ENCODE results near the gene SPOPL.
"Not testable (repeated sequence)": the region's sequence is repeated elsewhere in the genome, so short reads cannot be mapped to it uniquely, and the experiment has no call there.

Gene SPOPL

DNA sequence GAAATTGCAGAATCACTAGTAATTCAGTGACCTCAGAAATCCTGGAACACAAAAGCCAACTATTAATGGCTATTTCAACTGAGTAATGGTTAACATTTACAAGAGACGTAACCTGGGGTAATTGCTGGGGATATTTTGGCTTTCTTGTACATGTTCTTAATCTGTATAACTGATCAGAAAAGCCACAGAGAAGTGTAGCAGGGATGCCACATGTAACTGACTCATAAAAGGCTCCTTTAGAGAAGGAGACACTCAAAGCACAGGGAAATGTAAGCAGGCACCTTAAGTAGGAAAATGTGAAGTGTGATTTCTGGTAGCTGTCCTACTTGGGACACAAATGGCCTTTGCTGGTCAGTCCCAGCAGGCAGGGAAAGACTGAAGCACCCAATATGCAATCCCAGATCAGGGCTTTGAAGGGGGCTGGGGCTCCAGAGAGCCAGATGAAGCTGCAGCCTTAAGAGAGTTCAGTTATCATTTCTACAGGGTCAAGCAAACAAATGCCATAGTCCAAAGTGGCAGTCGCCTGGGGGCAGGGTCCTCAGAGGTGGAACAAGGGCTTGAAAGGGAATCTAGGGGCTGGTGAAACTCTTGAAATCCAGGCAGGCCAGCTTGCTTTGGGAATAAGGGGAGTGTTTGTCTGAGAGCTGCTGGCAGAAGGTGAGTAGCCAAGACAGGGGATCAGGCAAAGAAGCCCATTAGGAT is 7.2 kb upstream of the SPOPL start:
- DNase-seq (ENCODE audit: low read depth in 2 of 2): no peak

DNA sequence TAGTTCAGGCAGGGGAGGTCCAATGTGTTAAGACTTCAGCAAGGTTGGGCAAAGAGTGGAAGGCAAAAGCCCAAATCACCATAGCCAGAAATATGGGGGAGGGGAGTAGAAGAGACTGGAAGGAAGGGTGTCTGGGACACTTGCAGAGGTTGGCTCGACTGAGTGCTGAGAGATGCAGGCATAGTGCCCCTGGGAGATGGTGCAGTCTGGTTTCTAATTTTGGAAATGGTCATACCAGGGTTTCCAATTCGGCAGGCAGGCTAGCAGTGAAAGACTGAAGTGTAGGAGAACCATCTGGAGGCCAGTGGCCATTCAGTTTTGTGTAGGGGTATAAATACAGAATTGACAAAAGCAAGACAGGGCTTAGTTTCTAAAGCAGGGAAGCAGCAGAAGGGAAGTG is 6.2 kb upstream of the SPOPL start:
- no peak for DNase-seq (ENCODE audit: low read depth in 2 of 2)

DNA sequence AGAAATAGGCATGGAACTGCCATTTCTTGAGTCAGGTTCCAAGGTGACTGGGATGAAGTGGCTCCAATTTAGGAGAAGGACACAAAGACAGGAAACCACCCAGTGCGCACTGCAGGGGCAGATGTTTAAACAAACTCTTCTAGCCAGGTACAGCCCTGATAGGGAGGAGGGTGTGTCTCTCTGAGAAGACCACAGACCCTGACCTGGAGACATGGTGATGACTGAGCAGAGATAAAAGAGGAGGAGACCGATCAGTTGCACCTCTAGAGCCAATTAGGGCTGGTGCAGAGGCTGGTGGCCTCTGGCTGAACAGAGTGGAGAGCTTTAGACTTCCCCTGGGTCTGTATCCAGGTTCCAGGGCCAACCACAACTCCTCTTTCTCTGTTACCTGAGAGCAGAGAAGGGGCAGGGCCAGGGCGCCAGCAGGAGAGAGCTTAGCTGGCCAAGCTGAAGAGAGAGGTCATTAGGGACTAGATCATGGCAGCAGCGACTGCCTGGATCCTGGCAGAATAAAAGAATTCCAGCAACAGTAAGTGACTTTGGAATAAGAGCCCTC is 5.4 kb upstream of the SPOPL start:
- DNase-seq (ENCODE audit: low read depth in 2 of 2): no peak

DNA sequence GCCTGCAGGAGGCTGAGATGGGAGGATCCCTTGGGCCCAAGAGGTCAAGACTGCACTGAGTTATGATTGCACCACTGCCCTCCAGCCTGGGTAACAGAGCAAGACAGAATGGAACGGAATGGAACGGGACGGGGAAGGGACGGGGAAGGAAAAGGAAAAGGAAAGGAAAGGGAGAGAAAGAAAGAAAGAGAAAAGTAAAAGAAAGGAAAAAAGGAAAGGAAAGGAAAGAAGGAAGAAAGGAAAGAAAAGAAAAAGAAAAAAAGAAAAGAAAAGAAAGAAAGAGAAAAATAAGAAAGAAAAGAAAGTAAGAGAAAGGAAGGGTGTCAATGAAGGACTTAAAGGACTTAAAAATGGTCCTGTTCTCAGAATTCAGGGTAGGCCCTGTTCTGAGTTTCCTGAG is 4.3 kb upstream of the SPOPL start:
- no peak for DNase-seq (ENCODE audit: low read depth in 2 of 2)

DNA sequence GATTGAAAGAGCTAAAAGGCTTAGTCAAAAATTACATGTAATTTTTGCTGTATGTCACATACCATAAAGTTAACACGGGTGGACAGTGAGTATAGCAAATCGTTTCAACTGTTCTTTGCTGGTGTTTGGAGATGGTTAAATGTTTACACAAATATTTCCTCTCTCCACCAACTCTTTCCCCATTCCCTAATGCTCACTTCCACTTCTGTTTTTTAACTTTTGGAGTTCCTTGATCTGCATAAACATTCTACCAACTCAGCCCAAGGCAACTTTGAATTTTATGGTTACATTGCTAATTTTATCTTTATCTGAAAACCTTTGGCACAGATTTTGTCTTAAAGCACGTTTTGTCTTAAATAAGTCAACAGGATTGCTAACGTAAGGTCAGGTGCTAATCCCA is 1.9 kb upstream of the SPOPL start:
- no peak for DNase-seq (ENCODE audit: low read depth in 2 of 2)

DNA sequence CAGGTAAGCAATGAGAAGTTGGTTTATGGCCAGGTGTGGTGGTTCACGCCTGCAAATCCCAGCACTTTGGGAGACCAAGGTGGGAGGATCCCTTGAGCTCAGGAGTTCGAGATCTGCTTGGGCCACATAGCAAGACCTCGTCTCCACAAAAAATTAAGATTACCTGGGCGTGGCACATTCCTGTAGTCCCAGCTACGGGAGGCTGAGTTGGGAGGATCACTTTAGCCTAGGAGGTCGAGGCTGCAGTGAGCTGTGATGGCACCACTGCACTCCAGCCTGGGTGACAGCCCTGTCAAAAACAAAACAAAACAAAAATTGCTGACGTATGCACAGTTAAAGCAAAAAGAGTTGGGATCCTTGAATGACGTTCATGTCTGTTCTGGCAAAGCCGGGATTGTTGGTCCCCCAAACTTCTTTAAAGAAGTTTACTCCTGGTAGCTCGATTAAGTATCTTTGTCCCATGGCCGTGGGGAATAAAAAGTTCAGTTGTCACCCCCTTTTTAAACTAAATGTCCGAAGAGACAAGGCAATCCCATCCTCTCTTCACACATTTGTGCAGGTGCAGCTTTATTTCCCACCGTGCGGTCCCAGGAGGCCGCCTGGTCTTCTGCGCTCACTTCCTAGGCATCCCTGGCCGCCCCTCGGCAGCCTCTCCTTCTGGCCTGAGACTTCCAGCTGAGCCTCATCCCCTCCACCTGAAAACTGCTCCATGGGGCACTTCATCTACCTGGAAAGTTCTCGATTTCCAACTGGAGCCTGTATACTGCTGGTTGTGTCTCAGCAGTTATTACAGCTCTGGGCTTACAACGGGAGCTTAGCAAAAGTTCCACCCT is 762 bp upstream of the SPOPL start:
- DNase-seq (ENCODE audit: low read depth in 2 of 2): no peak

DNA sequence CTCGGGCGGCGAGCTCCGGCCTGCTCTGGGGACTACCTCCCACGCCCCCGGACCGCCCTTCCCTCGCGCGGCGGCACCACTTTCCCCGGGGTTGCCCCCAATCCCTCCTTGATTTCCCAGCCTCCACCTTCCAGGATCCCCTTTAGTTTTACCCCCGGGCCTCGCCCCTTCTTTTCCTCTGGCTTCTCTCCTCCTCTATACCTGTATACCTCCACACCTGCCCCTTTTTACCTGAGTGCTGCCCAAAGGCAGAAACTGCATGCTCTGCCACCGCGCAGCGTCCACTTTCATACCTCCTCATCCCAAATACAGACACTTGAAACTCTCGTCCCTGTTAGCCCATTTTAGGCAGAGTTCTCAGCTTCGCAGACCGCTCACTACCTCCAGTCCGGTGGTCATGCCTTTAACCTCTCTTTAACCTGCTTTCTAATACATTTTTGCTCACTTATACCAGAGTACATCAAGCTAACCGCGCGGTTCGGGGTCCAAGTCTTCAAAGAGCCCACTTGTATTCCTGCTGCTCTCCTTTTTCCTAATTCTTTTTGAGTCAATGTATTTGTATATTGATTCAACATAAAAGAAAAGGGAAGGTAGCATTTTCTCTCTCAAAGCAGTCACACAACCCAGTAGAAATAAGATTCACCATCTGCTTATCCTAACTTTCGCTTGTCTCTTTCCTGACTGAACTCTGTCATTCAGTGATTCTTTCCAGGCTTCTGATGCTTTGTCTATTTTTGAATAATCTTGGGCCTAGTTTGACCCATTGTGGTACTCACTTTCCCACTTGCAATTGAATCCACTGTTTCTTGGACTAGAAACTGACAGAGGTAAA is 901 bp downstream of the SPOPL start:
- DNase-seq (ENCODE audit: low read depth in 2 of 2): peak in 1 of 2 donors; percentile 1

DNA sequence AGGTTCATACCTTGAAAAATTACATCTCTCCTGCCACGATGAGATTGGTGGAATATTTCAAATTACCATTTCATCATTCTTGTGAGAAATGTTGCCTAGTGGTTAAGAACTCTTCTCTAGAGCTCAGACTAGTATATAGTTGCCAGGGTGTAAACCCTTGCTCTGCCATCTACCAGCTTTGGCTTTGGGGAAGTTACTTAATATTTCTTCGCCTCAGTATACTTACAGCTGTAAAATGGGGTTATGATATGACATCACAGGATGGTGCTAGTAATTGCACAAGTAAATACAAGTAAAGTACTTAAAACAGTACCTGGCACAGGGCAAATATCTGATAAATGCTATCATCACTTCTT is 1.5 kb downstream of the SPOPL start:
- DNase-seq (ENCODE audit: low read depth in 2 of 2): no peak

DNA sequence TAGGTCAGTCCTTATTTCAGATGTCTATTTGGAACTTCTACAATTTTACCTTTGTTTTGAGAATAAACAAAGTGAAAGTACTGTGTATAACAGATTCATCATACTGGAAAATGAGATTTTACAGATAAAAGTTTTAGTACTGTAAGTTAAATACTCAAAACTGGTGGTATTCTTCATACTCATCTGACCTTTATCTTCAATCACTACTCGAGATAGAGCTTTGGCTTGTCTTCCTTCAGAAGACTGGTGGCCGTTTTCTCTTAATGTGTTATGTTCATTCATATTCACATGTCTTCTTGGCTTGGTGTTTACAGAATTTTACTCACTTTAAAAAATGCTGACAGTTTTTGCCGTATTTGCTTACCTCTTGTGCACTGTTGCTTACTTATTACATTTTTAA is 2.1 kb downstream of the SPOPL start:
- no peak for DNase-seq (ENCODE audit: low read depth in 2 of 2)

DNA sequence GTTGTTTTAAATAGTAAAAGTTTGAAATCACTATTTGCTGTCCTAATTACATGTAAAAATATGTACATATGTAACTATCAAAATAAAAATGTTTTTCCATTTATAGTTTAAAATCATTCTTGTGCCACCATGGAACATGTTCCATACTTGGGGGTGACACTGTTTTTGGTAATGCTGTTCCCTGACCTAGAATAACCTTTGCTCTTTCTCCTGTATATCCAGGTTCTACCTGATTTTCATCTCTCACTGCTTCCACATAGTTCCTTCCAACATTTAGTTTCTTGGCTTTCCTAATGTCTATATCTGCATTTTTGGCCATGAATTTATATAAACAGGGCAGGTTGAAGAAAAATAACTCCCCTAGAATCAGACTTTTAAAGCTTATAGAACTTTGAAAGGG is 2.5 kb downstream of the SPOPL start:
- DNase-seq (ENCODE audit: low read depth in 2 of 2): no peak

DNA sequence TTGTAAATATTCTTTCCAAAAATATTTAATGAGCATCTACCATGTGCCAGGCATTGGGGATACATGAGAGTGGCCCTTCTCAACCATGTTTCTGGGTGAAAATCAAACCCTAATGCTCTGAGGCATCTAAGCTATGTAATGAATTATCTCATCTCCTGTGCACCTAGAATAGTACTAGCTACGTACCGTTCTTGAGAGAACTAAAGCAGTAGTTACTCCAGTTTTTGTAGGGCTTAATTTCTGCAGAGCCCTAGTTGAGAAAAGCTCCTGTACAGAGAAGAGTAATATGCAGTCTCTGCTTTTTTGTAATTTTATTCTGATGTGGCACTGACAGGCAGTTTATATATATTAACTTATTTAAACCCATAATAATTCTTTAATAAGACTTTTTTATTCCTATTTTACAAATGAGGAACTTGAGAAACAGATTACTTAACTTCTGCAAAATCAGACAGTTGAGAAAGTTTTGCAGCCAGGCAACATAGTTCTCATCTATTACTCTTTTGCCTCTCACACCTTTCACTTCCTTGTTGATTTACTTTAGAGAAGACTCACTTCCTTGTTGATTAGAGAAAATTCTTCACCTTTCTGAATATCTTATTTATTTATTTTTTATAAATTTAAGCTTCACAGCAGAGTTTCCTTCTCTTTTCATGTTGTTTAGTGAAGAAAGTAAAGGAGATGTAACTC is 3.1 kb downstream of the SPOPL start:
- DNase-seq (ENCODE audit: low read depth in 2 of 2): no peak

DNA sequence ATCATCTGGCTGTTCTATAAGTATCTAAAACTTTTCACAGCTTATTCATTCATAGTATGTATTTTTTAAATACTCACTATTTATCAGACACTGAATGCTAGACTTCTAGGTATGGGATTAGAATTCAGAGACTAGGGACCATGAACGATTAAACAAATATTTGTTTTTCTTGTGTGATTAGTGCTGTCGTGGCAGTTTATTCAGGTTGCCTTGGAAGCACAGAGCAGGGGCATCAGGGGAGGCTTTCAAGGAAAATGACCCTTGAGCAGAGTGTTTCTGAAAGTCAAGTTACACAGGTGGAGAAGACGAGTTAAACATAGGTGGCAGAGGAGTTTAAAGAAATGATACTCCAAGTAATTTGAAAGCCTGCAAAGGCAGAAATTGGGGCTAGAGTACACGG is 5.7 kb downstream of the SPOPL start:
- no peak for DNase-seq (ENCODE audit: low read depth in 2 of 2)

DNA sequence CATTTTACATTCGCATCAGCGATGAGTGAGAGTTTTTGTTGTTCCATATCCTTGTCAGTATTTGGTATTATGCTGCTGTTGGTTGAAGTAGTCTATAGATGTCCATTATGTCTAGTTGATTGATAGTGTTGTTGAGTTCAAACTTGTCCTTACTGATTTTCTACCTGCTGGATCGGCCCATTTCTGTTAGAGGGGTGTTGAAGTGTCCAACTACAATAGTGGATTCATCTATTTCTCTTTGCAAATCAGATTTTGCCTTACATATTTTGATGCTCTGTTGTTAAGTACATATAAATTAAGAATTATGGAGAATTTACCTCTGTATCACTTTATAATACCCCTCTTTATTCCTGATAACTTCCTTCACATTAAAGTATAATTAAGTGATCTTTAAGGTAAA is 8.7 kb downstream of the SPOPL start:
- DNase-seq (ENCODE audit: low read depth in 2 of 2): no peak

DNA sequence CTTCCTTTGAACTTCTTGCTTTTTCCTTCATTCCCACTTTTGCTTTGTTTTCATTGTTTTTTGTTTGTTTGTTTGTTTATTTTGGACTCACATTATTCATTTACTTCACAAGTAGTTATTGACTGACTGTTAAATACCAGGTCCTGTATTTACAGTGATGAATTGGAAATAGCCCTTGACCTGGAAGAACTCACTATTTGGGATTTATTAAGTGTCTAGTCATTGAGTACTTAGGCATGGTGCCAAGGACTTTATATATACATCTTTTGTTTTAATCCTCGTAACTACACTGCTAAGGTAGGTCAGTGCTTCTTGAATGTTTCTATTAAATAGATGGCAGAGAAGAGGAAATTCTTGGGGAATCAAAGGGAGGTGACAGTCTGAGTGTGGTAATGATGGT is 11.1 kb downstream of the SPOPL start:
- no peak for DNase-seq (ENCODE audit: low read depth in 2 of 2)

DNA sequence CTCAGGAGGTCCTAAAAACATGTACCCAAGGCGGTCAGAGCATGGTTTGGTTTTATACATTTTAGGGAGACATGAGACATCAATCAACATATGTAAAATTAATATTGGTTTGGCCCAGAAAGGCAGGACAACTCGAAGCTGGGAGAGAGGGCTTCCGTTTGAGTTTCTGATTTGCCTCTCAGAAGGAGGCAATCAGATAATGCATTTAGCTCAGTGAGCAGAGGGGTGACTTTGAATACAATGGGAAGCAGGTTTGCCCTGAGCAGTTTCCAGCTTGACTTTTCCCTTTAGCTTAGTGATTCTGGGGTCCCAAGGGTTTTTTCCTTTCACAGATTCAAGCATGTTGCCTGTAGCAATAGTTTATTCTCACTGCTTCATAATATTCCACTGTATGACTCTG is 12.6 kb downstream of the SPOPL start:
- no peak for DNase-seq (ENCODE audit: low read depth in 2 of 2)

DNA sequence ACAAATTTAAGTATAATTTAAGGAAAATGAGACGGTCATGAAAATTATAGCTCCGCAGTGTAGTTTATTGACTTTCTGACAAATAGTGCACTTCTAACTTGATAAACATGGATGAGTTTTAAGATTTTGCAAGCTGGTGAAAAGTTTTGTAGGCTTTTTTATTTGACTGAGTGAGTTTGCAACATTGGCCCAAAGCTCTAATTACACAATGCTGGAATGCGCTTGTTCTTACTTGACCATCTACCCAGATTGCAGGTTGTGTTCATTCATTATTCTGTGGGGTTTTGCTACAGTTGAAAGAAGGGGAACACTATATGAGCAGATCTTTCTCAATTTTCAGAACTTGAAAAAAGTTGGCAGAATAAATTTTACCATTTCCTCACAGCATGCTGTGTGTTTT is 13.5 kb downstream of the SPOPL start:
- no peak for DNase-seq (ENCODE audit: low read depth in 2 of 2)

DNA sequence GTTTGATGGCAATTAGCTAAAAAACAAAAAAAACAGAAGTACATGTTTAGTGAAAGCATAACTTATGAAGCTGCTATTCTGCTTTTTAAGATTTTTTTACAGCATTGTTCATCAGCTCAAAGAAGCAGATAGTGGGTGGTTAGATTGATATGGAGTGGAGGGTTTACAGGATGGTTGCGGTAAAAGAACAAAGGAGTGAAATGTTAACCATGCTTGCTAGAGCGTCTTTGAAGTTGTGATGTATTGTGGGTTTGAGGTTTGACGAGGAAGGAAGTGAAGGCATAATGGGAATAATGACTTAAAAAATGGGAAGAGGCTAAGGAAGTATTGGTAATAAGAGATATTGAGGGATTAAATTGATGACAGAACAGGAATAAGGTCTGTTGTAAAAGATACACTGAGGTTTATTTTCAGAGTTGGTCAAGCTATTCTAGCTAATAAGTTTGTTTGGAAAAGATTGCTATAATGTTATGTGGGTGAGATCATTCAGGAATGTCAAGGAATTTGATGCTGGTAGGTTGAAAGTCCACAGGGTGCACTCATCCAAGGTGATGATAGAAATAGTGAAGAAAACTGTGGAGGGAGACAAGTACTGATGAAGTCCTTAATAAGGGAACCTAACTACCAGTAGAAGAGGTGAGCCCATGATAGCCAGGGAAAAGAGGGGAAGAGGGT is 14.6 kb downstream of the SPOPL start:
- no peak for DNase-seq (ENCODE audit: low read depth in 2 of 2)

DNA sequence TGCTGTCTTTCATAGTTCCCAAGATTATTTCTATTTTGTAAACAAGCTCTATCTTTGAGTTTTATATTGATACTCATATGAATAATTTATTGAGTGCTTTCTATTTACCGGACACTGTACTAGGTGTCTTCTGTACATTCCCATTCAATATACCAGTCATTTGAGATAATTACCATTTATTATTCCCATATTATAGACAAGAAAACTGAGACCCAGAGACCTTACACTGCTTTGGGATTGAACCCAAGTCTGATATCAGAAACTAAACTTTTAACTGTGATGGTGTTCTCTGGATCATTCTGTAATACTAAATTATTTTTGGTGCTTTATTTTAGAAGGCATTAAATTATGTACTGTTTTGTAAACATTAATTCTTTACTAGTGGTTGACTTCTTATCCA is 17.3 kb downstream of the SPOPL start:
- DNase-seq (ENCODE audit: low read depth in 2 of 2): no peak

DNA sequence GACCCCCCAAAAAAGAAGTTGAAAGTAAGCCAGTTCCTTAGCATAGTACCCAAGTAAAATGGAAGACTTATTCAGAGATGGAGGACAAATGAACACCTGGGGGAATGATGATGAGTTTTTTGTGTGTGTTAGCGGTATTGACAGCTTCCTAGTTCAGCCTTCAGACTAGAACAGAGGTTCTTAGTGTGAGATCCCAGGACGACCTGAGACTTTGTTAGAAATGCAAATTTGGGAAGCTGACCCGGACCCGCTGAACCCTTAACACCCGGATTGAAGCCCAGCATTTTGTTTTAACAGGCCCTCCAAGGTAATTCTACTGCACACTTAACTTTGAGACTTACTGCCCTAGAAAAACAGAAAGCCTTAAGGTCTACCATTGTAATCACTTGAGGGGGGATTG is 20.3 kb downstream of the SPOPL start:
- DNase-seq (ENCODE audit: low read depth in 2 of 2): no peak

DNA sequence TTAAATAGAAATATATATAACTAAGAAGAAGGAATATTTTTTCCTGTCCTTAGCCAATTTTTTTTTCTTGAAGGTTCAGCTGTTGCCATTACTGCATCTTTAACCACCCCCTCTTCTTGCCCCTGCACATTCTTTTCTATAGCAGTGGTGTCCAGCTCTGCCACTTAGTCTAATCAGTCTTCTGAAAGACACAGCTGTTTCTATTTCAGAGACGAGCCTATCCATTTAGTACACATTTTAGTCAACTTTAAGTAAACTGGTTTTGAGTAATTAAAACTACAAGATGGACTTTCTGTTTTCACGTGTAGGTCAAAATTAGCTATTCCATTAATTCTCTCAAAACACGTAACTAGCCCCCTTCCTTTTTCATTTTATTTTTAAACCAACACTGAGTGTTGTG is 21.0 kb downstream of the SPOPL start:
- no peak for DNase-seq (ENCODE audit: low read depth in 2 of 2)

DNA sequence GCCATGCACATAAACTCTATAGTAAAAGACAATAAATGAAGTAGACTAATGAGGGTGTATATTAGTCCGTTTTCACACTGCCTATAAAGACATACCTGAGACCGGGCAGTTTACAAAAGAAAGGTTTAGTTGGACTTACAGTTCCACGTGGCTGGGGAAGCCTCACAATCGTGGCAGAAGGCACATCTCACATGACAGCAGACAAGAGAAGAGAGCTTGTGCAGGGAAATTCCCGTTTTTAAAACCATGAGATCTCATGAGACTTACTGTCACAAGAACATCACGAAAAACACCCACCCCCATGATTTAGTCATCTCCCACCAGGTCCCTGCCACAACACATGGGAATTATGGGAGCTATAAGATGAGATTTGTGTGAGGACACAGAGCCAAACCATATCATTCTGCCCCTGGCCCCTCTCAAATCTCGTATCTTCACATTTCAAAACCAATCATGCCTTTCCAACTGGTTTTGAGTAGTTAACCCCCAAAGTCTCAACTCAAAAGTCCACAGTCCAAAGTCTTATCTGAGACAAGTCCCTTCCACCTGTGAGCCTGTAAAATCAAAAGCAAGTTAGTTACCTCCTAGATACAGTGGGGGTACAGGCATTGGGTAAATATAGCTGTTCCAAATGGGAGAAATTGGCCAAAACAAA is 21.6 kb downstream of the SPOPL start:
- not testable (repeated sequence) for DNase-seq (ENCODE audit: low read depth in 2 of 2)

Data from stimulated activated CD8-positive, alpha-beta memory T cell treated with anti-CD3 and anti-CD28 coated beads, Interleukin-2, amount 100 ng/mL, for 48 hours (primary cell).